Gastrocnemius medialis (tissue), 4 donors: ENCODE results near the gene DENND4C.

ENCODE experiments used
- POLR2A ChIP-seq, 2 donors: fragments of 450-650 bp; IDR thresholded peaks; one replicate each; pipeline ENCODE4 v1.6.1; 2017; ENCODE audit warnings: antibody characterized with exemption in 2 of 2, mild to moderate bottlenecking in 2 of 2, moderate library complexity in 2 of 2
- TF ChIP-seq, protein P1 (sequence below), 5 experiments: fragments of 450-650 bp in 3 of 5; fragments of 200-600 bp in 2 of 5; sonication (generic) in 2 of 5; IDR thresholded peaks in 4 of 5; conservative IDR thresholded peaks in 1 of 5; 1 replicate in 4 of 5; 2 replicates in 1 of 5; pipeline ENCODE4 v1.5.1; 2016 to 2019; ENCODE audit warnings: antibody characterized with exemption in 5 of 5, mild to moderate bottlenecking in 3 of 5, moderate library complexity in 3 of 5

- TF ChIP-seq, protein P1, sequence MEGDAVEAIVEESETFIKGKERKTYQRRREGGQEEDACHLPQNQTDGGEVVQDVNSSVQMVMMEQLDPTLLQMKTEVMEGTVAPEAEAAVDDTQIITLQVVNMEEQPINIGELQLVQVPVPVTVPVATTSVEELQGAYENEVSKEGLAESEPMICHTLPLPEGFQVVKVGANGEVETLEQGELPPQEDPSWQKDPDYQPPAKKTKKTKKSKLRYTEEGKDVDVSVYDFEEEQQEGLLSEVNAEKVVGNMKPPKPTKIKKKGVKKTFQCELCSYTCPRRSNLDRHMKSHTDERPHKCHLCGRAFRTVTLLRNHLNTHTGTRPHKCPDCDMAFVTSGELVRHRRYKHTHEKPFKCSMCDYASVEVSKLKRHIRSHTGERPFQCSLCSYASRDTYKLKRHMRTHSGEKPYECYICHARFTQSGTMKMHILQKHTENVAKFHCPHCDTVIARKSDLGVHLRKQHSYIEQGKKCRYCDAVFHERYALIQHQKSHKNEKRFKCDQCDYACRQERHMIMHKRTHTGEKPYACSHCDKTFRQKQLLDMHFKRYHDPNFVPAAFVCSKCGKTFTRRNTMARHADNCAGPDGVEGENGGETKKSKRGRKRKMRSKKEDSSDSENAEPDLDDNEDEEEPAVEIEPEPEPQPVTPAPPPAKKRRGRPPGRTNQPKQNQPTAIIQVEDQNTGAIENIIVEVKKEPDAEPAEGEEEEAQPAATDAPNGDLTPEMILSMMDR (IDR thresholded peaks at IDR 0.05 in 4 of 5, conservative IDR thresholded peaks at IDR 0.05 in 1 of 5): no peak
- no peak for TF ChIP-seq POLR2A (IDR thresholded peaks at IDR 0.05)
These were observed 177.8 kb downstream of the DENND4C start for GRCh38 chr9:19408316-19408692.
